ENCODE data around the gene PREX1. TPM values are rescaled to one million over a fixed set of nuclear protein-coding genes. Genes with fewer than 3 reads are reported as not detected.
A peak's percentile ranks its signal among the peaks of the same experiment; 100 is the strongest.
"Not testable (repeated sequence)": the region's sequence is repeated elsewhere in the genome, so short reads cannot be mapped to it uniquely, and the experiment has no call there.

The PREX1 gene
- 10 to 100 TPM; 40.9 to 44.3 TPM for total RNA-seq
- 10 to 100 TPM; 20.4 to 49.0 TPM for polyA plus RNA-seq
- long read RNA-seq, donor 1, partial matches to known transcripts = 22 of 28 reads
- long read RNA-seq, donor 1, other reads (novel, unspliced or antisense) = 6 of 28 reads
- long read RNA-seq, donor 2, full-length matches to known transcripts = 3 of 26 reads
- long read RNA-seq, donor 2, partial matches to known transcripts = 7 of 26 reads
- long read RNA-seq, donor 2, other reads (novel, unspliced or antisense) = 16 of 26 reads

DNA sequence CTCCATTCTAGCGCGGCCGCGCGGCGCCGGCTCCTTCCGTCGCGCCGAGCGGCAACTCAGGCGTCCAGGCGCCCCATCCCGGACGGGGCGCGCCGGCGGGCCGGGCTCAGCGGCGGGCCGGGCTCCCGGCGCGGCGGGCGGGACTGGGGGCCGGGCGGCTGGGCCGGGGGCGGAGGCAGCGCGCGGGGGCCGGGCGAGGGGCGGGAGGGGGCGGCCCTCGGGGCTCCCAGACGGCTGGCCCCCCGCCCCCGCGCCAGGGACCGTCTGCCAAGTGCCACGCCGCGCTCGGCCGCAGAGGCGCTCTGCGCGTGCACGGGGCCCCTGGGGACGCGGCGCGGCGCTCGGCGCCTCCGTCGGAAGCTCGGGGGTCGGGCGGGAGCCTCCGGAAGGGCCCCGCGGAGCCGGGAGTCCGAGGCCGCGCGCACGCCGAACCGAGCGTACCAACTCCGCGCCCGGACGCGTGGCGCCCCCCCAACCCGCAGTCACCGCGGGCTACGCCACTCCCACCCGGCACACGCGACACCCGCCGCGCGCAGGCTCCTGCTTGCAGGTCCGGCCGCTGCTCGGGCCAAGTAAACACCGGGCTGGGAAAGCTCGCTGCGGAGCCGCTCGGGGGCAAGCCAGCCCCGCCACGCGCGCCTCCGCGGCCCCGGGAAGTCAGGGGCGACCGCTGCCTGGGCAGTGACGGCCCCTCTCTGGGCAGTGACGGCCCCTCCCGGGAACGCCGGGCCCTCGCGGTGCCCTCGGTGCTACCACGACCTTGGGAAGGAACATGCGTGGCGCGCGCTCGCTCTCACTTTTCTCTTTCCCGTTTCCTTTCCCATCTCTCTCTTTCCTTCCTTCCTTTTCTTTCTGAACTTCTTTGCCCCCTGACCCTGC lies at the start of gene PREX1:
Gene PREX1 (minus strand): TSS at position 145 of the 879 bp plus-strand sequence. CDS start 139 bp downstream, at position 6.
- no peaks in the 10 kb centered on the region for H3K27me3 ChIP-seq (ENCODE audit: control insufficient read depth in 1 of 2, insufficient read depth in 2 of 2, low read length in 1 of 2)
- ATAC-seq (ENCODE audit: low FRiP score) (peak; percentile 86), DNase-seq (peak; percentile 91 to 94)
- no peaks in the 10 kb centered on the region for H3K9me3 ChIP-seq (ENCODE audit: control insufficient read depth, low read length)
- H3K27ac ChIP-seq (ENCODE audit: low read depth in 1 of 2, low read length in 2 of 2) = peak within 1 kb of the TSS in 1 of 2 donors; percentile 82
- peak within 1 kb of the TSS; percentile 94 to 97 for H3K4me3 ChIP-seq (ENCODE audit: low read length in 2 of 2)
- H3K4me1 ChIP-seq (ENCODE audit: control insufficient read depth in 1 of 2, insufficient read depth in 2 of 2, low read length in 2 of 2) = peaks cover 4% of the 10 kb centered on the region in 2 donors
- WGBS, 2 donors = 1% methylated on average over 58 to 128 of the region's 128 CpGs
- intact Hi-C loops (cut with DNase I) = loop anchor here (2.0 to 5.0 kb wide), 4 partner anchors 106 to 171 kb away; no protein-coding TSS in a partner anchor
- H3K36me3 ChIP-seq (ENCODE audit: control insufficient read depth in 1 of 2, insufficient read depth in 2 of 2, low read length in 1 of 2) = no peaks in the 10 kb centered on the region

DNA sequence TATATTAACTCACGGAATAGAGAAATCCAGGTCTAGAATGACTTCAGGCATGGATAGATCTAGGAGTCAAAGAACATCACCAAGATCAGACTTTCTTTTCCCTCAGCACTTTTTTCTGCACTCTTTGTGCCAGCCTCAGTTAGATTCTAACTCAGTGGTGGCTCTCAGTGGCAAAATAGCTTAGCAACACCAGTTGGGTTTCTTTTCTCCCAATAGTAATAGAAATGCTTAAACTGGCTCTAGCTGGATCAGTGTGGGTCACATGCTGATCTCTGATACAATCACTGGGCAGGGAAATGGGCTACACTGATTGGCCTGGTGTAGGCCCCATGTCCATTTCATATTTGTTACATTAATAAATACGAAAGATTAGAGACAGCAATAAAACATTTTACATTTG lies 49.5 kb upstream of the PREX1 start:
- peak; percentile 52 for ATAC-seq (ENCODE audit: low FRiP score)
- H3K27me3 ChIP-seq (ENCODE audit: control insufficient read depth in 1 of 2, insufficient read depth in 2 of 2, low read length in 1 of 2) = no peaks in the 10 kb centered on the region
- H3K4me1 ChIP-seq (ENCODE audit: control insufficient read depth in 1 of 2, insufficient read depth in 2 of 2, low read length in 2 of 2) = no peaks in the 10 kb centered on the region
- no peak overlapping the region for H3K27ac ChIP-seq (ENCODE audit: low read depth in 1 of 2, low read length in 2 of 2)
- H3K36me3 ChIP-seq (ENCODE audit: control insufficient read depth in 1 of 2, insufficient read depth in 2 of 2, low read length in 1 of 2) = no peaks in the 10 kb centered on the region
- intact Hi-C loops (cut with DNase I) = no loop called here
- H3K4me3 ChIP-seq (ENCODE audit: low read length in 2 of 2) = no peak overlapping the region
- no peak for DNase-seq
- H3K9me3 ChIP-seq (ENCODE audit: control insufficient read depth, low read length) = no peaks in the 10 kb centered on the region
- 48 to 74% methylated on average over 2 of the region's 2 CpGs for WGBS, 2 donors

- Histone ChIP-seq H3K36me3 (ENCODE audit: control insufficient read depth in 1 of 2, insufficient read depth in 2 of 2, low read length in 1 of 2) (no peaks in the 10 kb centered on the region), H3K9me3 (ENCODE audit: control insufficient read depth, low read length) (no peaks in the 10 kb centered on the region)
- 60 to 63% methylated on average over 5 of the region's 5 CpGs for WGBS, 2 donors
These were observed 48.1 kb upstream of the PREX1 start for GRCh38 chr20:48875914-48876240.

DNA sequence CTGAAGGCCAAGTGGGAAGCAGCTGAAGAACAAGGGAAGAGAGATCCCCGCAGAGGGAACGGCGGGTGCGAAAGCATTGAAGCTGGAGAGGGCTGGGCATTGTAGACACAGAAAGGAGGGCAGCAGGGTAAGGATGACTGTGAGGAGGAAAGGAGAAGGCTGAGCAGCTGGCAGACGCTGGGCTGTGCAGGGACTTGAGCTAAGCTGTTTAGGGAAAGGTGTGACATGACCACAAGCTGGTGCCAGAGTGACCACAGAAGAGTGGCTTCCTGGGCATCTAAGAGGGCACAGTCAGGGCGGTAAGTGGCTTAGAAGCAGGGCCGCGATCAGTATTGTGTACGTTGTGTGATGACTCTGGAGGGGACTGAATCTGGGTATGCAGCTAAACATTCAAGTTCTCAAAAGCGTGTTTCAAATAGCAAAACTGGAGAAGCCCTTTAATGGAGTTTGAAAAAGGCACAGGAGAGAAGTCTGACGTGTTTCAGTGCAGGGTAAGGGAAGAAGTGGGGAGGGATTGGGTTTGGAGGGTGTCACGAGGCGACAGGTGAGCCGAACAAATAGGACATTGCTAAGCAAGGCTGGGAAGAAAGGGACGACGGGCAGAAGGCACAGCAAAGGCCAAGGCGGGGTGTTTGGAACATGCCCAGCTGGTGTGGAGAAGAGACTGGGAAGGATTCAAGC lies 47.6 kb upstream of the PREX1 start:
- Histone ChIP-seq H3K4me3 (ENCODE audit: low read length in 2 of 2) (no peak overlapping the region), H3K36me3 (ENCODE audit: control insufficient read depth in 1 of 2, insufficient read depth in 2 of 2, low read length in 1 of 2) (no peaks in the 10 kb centered on the region), H3K9me3 (ENCODE audit: control insufficient read depth, low read length) (no peaks in the 10 kb centered on the region), H3K4me1 (ENCODE audit: control insufficient read depth in 1 of 2, insufficient read depth in 2 of 2, low read length in 2 of 2) (no peaks in the 10 kb centered on the region), H3K27me3 (ENCODE audit: control insufficient read depth in 1 of 2, insufficient read depth in 2 of 2, low read length in 1 of 2) (no peaks in the 10 kb centered on the region), H3K27ac (ENCODE audit: low read depth in 1 of 2, low read length in 2 of 2) (no peak overlapping the region)
- ATAC-seq (ENCODE audit: low FRiP score) = no peak
- intact Hi-C loops (cut with DNase I) = no loop called here
- no peak for DNase-seq
- WGBS, 2 donors = 83 to 85% methylated on average over 17 of the region's 17 CpGs

More at GRCh38 chr20:48875914-48876240, 48.1 kb upstream of the PREX1 start:
- no peak overlapping the region for H3K27ac ChIP-seq (ENCODE audit: low read depth in 1 of 2, low read length in 2 of 2)
- H3K27me3 ChIP-seq (ENCODE audit: control insufficient read depth in 1 of 2, insufficient read depth in 2 of 2, low read length in 1 of 2) = no peaks in the 10 kb centered on the region
- H3K4me1 ChIP-seq (ENCODE audit: control insufficient read depth in 1 of 2, insufficient read depth in 2 of 2, low read length in 2 of 2) = no peaks in the 10 kb centered on the region
- ATAC-seq (ENCODE audit: low FRiP score) (no peak), DNase-seq (no peak)
- intact Hi-C loops (cut with DNase I) = no loop called here
- H3K4me3 ChIP-seq (ENCODE audit: low read length in 2 of 2) = no peak overlapping the region

GRCh38 chr20:48869442-48869841 lies 41.6 kb upstream of the PREX1 start:
- H3K4me1 ChIP-seq (ENCODE audit: control insufficient read depth in 1 of 2, insufficient read depth in 2 of 2, low read length in 2 of 2); intact Hi-C loops (cut with DNase I); H3K4me3 ChIP-seq (ENCODE audit: low read length in 2 of 2); H3K9me3 ChIP-seq (ENCODE audit: control insufficient read depth, low read length); DNase-seq; ATAC-seq (ENCODE audit: low FRiP score); H3K27me3 ChIP-seq (ENCODE audit: control insufficient read depth in 1 of 2, insufficient read depth in 2 of 2, low read length in 1 of 2); H3K36me3 ChIP-seq (ENCODE audit: control insufficient read depth in 1 of 2, insufficient read depth in 2 of 2, low read length in 1 of 2); H3K27ac ChIP-seq (ENCODE audit: low read depth in 1 of 2, low read length in 2 of 2): not testable (repeated sequence)

DNA sequence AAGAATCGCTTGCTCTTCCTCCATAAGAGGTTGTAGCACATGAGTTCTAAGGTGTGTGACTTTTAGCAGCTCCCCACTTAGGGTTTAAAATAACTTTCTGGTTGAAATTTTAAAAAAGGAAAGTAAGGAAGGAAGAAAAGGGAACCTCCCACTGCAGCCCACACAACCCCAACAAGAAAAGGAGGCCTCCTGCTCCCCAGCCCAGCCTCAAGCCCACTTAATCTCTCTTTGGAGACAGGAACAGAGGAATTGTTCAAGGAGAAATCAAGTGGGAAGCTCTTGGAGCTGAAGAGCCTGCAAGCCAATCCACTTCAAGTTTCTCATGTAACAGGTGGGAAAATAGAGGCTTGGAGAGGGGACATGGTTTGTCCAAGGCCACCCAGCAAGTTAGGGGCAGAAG lies 39.1 kb upstream of the PREX1 start:
- H3K27ac ChIP-seq (ENCODE audit: low read depth in 1 of 2, low read length in 2 of 2) = no peak overlapping the region
- no peaks in the 10 kb centered on the region for H3K9me3 ChIP-seq (ENCODE audit: control insufficient read depth, low read length)
- H3K36me3 ChIP-seq (ENCODE audit: control insufficient read depth in 1 of 2, insufficient read depth in 2 of 2, low read length in 1 of 2) = no peaks in the 10 kb centered on the region
- ATAC-seq (ENCODE audit: low FRiP score) = no peak
- intact Hi-C loops (cut with DNase I) = no loop called here
- no peaks in the 10 kb centered on the region for H3K4me1 ChIP-seq (ENCODE audit: control insufficient read depth in 1 of 2, insufficient read depth in 2 of 2, low read length in 2 of 2)
- no peak overlapping the region for H3K4me3 ChIP-seq (ENCODE audit: low read length in 2 of 2)
- 91 to 92% methylated on average over 1 of the region's 1 CpG for WGBS, 2 donors
- no peaks in the 10 kb centered on the region for H3K27me3 ChIP-seq (ENCODE audit: control insufficient read depth in 1 of 2, insufficient read depth in 2 of 2, low read length in 1 of 2)
- no peak for DNase-seq

DNA sequence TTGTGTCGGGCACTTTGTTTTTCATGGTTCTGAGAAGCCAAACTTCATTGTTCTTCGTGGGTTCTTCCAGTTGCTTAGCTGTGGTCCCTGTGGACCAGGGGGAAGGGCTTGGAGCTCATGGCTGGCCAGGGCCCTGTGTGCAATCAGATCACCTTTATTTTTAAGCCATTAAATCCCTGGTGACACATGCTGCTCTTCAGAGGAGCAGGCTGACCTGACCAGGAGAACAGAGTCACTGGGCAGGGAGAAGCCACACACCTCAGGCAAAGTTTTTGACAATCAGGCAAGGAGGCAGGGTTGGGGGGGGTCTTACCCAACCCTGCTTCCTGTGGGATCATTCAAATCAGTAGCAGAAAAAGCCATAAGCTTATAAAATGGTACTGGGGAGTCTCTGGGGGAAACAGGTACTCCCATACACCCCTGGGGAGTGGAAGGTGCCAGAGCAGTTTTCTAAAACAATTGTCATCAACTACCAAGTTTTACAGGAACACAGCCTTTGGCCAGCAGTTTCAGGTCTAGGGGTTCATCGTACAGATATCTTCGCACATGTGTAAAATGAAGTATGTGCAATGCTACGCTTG lies 37.0 kb upstream of the PREX1 start:
- DNase-seq = no peak
- Histone ChIP-seq H3K36me3 (ENCODE audit: control insufficient read depth in 1 of 2, insufficient read depth in 2 of 2, low read length in 1 of 2) (no peaks in the 10 kb centered on the region), H3K4me1 (ENCODE audit: control insufficient read depth in 1 of 2, insufficient read depth in 2 of 2, low read length in 2 of 2) (no peaks in the 10 kb centered on the region), H3K27ac (ENCODE audit: low read depth in 1 of 2, low read length in 2 of 2) (no peak overlapping the region), H3K27me3 (ENCODE audit: control insufficient read depth in 1 of 2, insufficient read depth in 2 of 2, low read length in 1 of 2) (no peaks in the 10 kb centered on the region), H3K9me3 (ENCODE audit: control insufficient read depth, low read length) (no peaks in the 10 kb centered on the region), H3K4me3 (ENCODE audit: low read length in 2 of 2) (no peak overlapping the region)
- 74 to 82% methylated on average over 5 of the region's 5 CpGs for WGBS, 2 donors
- intact Hi-C loops (cut with DNase I) = no loop called here
- no peak for ATAC-seq (ENCODE audit: low FRiP score)

GRCh38 chr20:48864254-48864653 lies 36.5 kb upstream of the PREX1 start:
- no peaks in the 10 kb centered on the region for H3K27me3 ChIP-seq (ENCODE audit: control insufficient read depth in 1 of 2, insufficient read depth in 2 of 2, low read length in 1 of 2)
- intact Hi-C loops (cut with DNase I) = no loop called here
- no peaks in the 10 kb centered on the region for H3K36me3 ChIP-seq (ENCODE audit: control insufficient read depth in 1 of 2, insufficient read depth in 2 of 2, low read length in 1 of 2)
- 86 to 90% methylated on average over 5 of the region's 5 CpGs for WGBS, 2 donors
- no peaks in the 10 kb centered on the region for H3K9me3 ChIP-seq (ENCODE audit: control insufficient read depth, low read length)
- no peak for ATAC-seq (ENCODE audit: low FRiP score)
- no peak overlapping the region for H3K27ac ChIP-seq (ENCODE audit: low read depth in 1 of 2, low read length in 2 of 2)
- H3K4me3 ChIP-seq (ENCODE audit: low read length in 2 of 2) = no peak overlapping the region
- no peak for DNase-seq
- H3K4me1 ChIP-seq (ENCODE audit: control insufficient read depth in 1 of 2, insufficient read depth in 2 of 2, low read length in 2 of 2) = no peaks in the 10 kb centered on the region
